Measurements from ENCODE around the gene MBTD1.

GRCh38 chr17:51305182-51305581 lies 45.3 kb upstream of the MBTD1 start:
- TF ChIP-seq POLR2AphosphoS5 (IDR thresholded peaks at IDR 0.05; ENCODE audit: low read depth) (no peak), EZH2 (IDR thresholded peaks at IDR 0.05; ENCODE audit: low read depth, unreplicated experiment) (no peak), CTCF (conservative IDR thresholded peaks at IDR 0.05; ENCODE audit: low read depth in 2 of 2) (no peak), REST (IDR thresholded peaks at IDR 0.05; ENCODE audit: unreplicated experiment) (no peak), EZH2phosphoT487 (IDR thresholded peaks at IDR 0.05; ENCODE audit: unreplicated experiment) (no peak), CREB1 (CRISPR knock-in tag; IDR thresholded peaks at IDR 0.05; ENCODE audit: low read depth) (no peak), NANOG (IDR thresholded peaks at IDR 0.05; ENCODE audit: borderline replicate concordance) (no peak)
